K562 (cell line): Measurements from ENCODE around the gene NRCAM. TPM values are rescaled to one million over a fixed set of nuclear protein-coding genes. Genes with fewer than 3 reads are reported as not detected.

ENCODE experiments used
- ATAC-seq: fragments of 200-7000 bp; cut with Tn5 transposase; 3 replicates; pipeline ENCODE4 v1.9.1; 2020; ENCODE audit warnings: moderate library complexity
- BruUV-seq: library from RNA; stranded (reverse); fragments of 400-500 nt; replicated peaks from 2 replicates; lab custom pipeline; 2021; lab: Mats Ljungman, UMichigan
- CTCF ChIA-PET: fragments of 300-600 bp; formaldehyde crosslinking; extraction: SDS; loops from one replicate; lab custom pipeline; 2021; ENCODE audit warnings: low intra/inter-chr PET ratio; lab: Yijun Ruan, JAX
- POLR2A ChIA-PET: fragments of 300-600, 350-650 bp; sonication (Branson Sonifier 250); formaldehyde crosslinking; extraction: SDS; loops from one replicate; lab custom pipeline; 2021; ENCODE audit warnings: antibody characterized with exemption, inconsistent platforms; lab: Yijun Ruan, JAX
- DNase-seq, 4 experiments: peaks; one replicate each; pipeline versions ENCODE4 v3.0.0 to v3.0.0-alpha.2; 2011 to 2018; ENCODE audit warnings: low spot score in 3 of 4, mixed read lengths in 3 of 4; ENCODE audit errors: extremely low read depth in 1 of 4
- FAIRE-seq: peaks from 2 replicates; lab custom pipeline; 2011; peaks lifted over from hg19 to GRCh38; lab: Jason Lieb, UNC
- H2AFZ ChIP-seq: 2 replicates; pipeline ENCODE4 v1.6.0; 2011; ENCODE audit warnings: low read depth, low read length, control low read depth, inconsistent platforms
- H3K27ac ChIP-seq: fragments of 200-600 bp; 3 replicates; pipeline ENCODE4 v1.8.0; 2011; ENCODE audit warnings: low read depth, mild to moderate bottlenecking, control low read depth, inconsistent platforms, low read length, moderate library complexity, mixed read lengths; ENCODE audit errors: extremely low read depth
- H3K27me3 ChIP-seq, 2 experiments: fragments of 300-600 bp in 1 of 2; 2 replicates in 1 of 2; 3 replicates in 1 of 2; pipeline versions ENCODE4 v1.6.0 to v1.8.0; 2011; ENCODE audit warnings: inconsistent platforms in 2 of 2, low read length in 2 of 2, mild to moderate bottlenecking in 1 of 2, mixed read lengths in 1 of 2, moderate library complexity in 1 of 2; ENCODE audit not compliant: control insufficient read depth in 2 of 2, insufficient read depth in 2 of 2
- H3K36me3 ChIP-seq: fragments of 300-600 bp; 3 replicates; pipeline ENCODE4 v1.8.0; 2011; ENCODE audit warnings: mild to moderate bottlenecking, low read length, inconsistent platforms; ENCODE audit not compliant: control insufficient read depth, insufficient read depth
- H3K4me1 ChIP-seq, 2 experiments: fragments of 200-600 bp in 1 of 2; replicated peaks in 1 of 2; 2 replicates in 1 of 2; 3 replicates in 1 of 2; pipeline versions ENCODE4 v1.5.1 to v1.8.0; 2011; ENCODE audit warnings: inconsistent platforms in 2 of 2, low read length in 2 of 2, mild to moderate bottlenecking in 1 of 2, mixed read lengths in 1 of 2, moderate library complexity in 1 of 2; ENCODE audit not compliant: control insufficient read depth in 2 of 2, insufficient read depth in 2 of 2
- H3K4me2 ChIP-seq: 2 replicates; pipeline ENCODE4 v1.6.1; 2011; ENCODE audit warnings: low read length, control low read depth, inconsistent platforms, mixed read lengths; ENCODE audit not compliant: insufficient read depth
- H3K4me3 ChIP-seq: fragments of 200-600 bp; sonication (generic), shearing (Covaris generic); 2 replicates; pipeline ENCODE4 v1.5.1; 2016; ENCODE audit warnings: control low read depth, inconsistent platforms
- H3K79me2 ChIP-seq: fragments of 200-600 bp; 3 replicates; pipeline ENCODE4 v1.8.0; 2011; ENCODE audit warnings: low read length, inconsistent platforms; ENCODE audit not compliant: control insufficient read depth, insufficient read depth
- H3K9ac ChIP-seq, 2 experiments: 2 replicates each; pipeline versions ENCODE4 v1.6.0 to v1.6.1; 2011; ENCODE audit warnings: low read depth in 2 of 2, low read length in 2 of 2, control low read depth in 1 of 2, inconsistent platforms in 1 of 2, mild to moderate bottlenecking in 1 of 2, mixed read lengths in 1 of 2; ENCODE audit not compliant: insufficient read depth in 1 of 2
- H3K9me1 ChIP-seq: one replicate; pipeline ENCODE4 v1.6.0; 2011; ENCODE audit warnings: inconsistent platforms, mild to moderate bottlenecking, low read length, moderate library complexity; ENCODE audit not compliant: control insufficient read depth, insufficient read depth
- H3K9me3 ChIP-seq: replicated peaks from 2 replicates; pipeline ENCODE4 v1.5.1; 2011; ENCODE audit warnings: low read depth, low read length, inconsistent platforms; ENCODE audit not compliant: control insufficient read depth, insufficient read depth
- H4K20me1 ChIP-seq: replicated peaks from 2 replicates; pipeline ENCODE4 v1.6.1; 2011; ENCODE audit warnings: low read length, inconsistent platforms, mixed read lengths; ENCODE audit not compliant: control insufficient read depth, insufficient read depth
- ETS1 ChIP-seq: conservative IDR thresholded peaks from 2 replicates; pipeline ENCODE4 v1.6.1; 2011; ENCODE audit warnings: low read depth, mild to moderate bottlenecking, low read length; ENCODE audit not compliant: control insufficient read depth
- PATZ1 ChIP-seq: fragments of 250-450 bp; sonication (Bioruptor Pico); IDR thresholded peaks from 2 replicates; pipeline ENCODE4 v1.5.0; 2020; ENCODE audit warnings: mild to moderate bottlenecking, borderline replicate concordance
- ZNF507 ChIP-seq: conservative IDR thresholded peaks from 2 replicates; pipeline ENCODE4 v1.6.1; 2017; ENCODE audit warnings: missing genetic modification characterization, missing compliant biosample characterization
- WGBS: fragments of 100-300 bp; shearing (Covaris generic); methylation state at CpG from one replicate; pipeline ENCODE4 v1.1.6; 2016; ENCODE audit warnings: low coverage, mixed read lengths; ENCODE audit not compliant: insufficient coverage; ENCODE audit errors: missing lambda C conversion rate; 5-methylcytosine and 5-hydroxymethylcytosine counted together
- in situ Hi-C: fragments of 300-500 bp; cut with MboI; formaldehyde crosslinking; loops from 4 replicates; pipeline ENCODE4 v1.15.0; 2018; ENCODE audit warnings: inconsistent platforms, mixed read lengths
- intact Hi-C: fragments of 100-400 bp; cut with micrococcal nuclease; formaldehyde crosslinking; loops from 2 replicates; pipeline ENCODE4 v1.14.2; 2022
- polyA plus RNA-seq, 8 experiments: library from polyadenylated mRNA; depleted of rRNA in 4 of 8; stranded (reverse) in 5 of 8; unstranded in 3 of 8; fragments of >200 nt; fragmentation: Nextera tagmentation in 2 of 8; fragmentation: Illumina TruSeq in 1 of 8; extraction: Ambion mirVana in 2 of 8; extraction: Trizol in 1 of 8; gene quantifications; 2 replicates each; pipeline versions ENCODE4 v1.2.1 to v1.2.3, GENCODE V29; 2011 to 2014; ENCODE audit warnings: inconsistent platforms in 1 of 8, missing spikeins in 1 of 8
- total RNA-seq, 7 experiments: library from RNA; depleted of rRNA in 6 of 7; stranded (reverse); fragments of >200 nt in 6 of 7; fragmentation: Illumina TruSeq in 2 of 7; extraction: Trizol in 2 of 7; gene quantifications; 2 replicates each; pipeline versions ENCODE4 v1.2.1 to v1.2.3, GENCODE V29; 2011 to 2021; ENCODE audit warnings: low replicate concordance in 1 of 7

NRCAM gene
- total and polyA plus RNA-seq, 9 of the 15 experiments (the other 6 are each of a cell fraction or from before 2014, with no cell fraction given) = 0.03 to 0.54 (median 0.12) TPM; not detected in 1

- H3K4me2 ChIP-seq = no peak overlapping the region
- in situ Hi-C loops (no loop called here), intact Hi-C loops (no loop called here)
- no peaks in the 10 kb centered on the region for H3K79me2 ChIP-seq
- peaks cover 2 to 8% of the 10 kb centered on the region in 2 experiments; a peak in 4 of 5 replicates for H3K27me3 ChIP-seq
- ChIA-PET CTCF (no interaction called here), POLR2A (interaction anchor here (0.6 to 0.7 kb wide), 2 partner anchors 12 to 536 kb away, joined by 3 to 4 read pairs; no protein-coding TSS in a partner anchor)
- BruUV-seq = no TSS peak
- H3K36me3 ChIP-seq = no peaks in the 10 kb centered on the region
- no peaks in the 10 kb centered on the region for H3K9me3 ChIP-seq
- no peak overlapping the region for H3K27ac ChIP-seq
- no peak for ATAC-seq
- no peaks in the 10 kb centered on the region for H3K9me1 ChIP-seq
- no peak for FAIRE-seq
- 48% methylated on average over 10 of the region's 10 CpGs for WGBS
- no peak overlapping the region for H2AFZ ChIP-seq
- TF ChIP-seq ZNF507 = no peak
- no peak for TF ChIP-seq ETS1
- no peak for TF ChIP-seq PATZ1
- no peak overlapping the region for H3K4me3 ChIP-seq
- H3K9ac ChIP-seq = no peak overlapping the region
- no peak for DNase-seq
- H3K4me1 ChIP-seq = peaks cover 4% of the 10 kb centered on the region in 2 experiments; a peak in 3 of 5 replicates
- H4K20me1 ChIP-seq = no peaks in the 10 kb centered on the region
These were observed 178.0 kb downstream of the NRCAM start for GRCh38 chr7:108278281-108278680.
